HFFc6 (cell line): ENCODE results near the gene PRKCD. TPM values are rescaled to one million over a fixed set of nuclear protein-coding genes. Genes with fewer than 3 reads are reported as not detected.

Experiments used
- DNase-seq: peaks from one replicate; pipeline ENCODE4 v3.0.0-alpha.2; 2018
- H3K27ac Mint-ChIP-seq: 2 replicates; pipeline ENCODE4 v1.8.0; 2020; ENCODE audit warnings: mild to moderate bottlenecking, mixed read lengths
- H3K27me3 Mint-ChIP-seq: 2 replicates; pipeline ENCODE4 v1.8.0; 2021; ENCODE audit warnings: mild to moderate bottlenecking, moderate library complexity, mixed read lengths; ENCODE audit not compliant: insufficient read depth
- H3K36me3 Mint-ChIP-seq: 2 replicates; pipeline ENCODE4 v1.8.0; 2021; ENCODE audit warnings: low read depth, mixed read lengths
- H3K4me1 Mint-ChIP-seq: 2 replicates; pipeline ENCODE4 v1.8.0; 2020; ENCODE audit warnings: low read depth, mixed read lengths
- H3K4me3 Mint-ChIP-seq: 2 replicates; pipeline ENCODE4 v1.8.0; 2020; ENCODE audit warnings: mild to moderate bottlenecking, moderate library complexity, mixed read lengths
- H3K9me3 Mint-ChIP-seq: 2 replicates; pipeline ENCODE4 v1.8.0; 2020; ENCODE audit warnings: mild to moderate bottlenecking, mixed read lengths
- CTCF ChIP-seq: fragments of 200-600 bp; sonication (generic); IDR thresholded peaks from 2 replicates; pipeline ENCODE4 v1.5.0; 2021; ENCODE audit warnings: antibody characterized with exemption, mild to moderate bottlenecking
- total RNA-seq, 6 experiments: library from RNA; stranded (reverse); fragmentation: NEBNext Ultra II Directional; extraction: Animal tissue kit (Norgen Biotek cat#: 25700); gene quantifications; 2 replicates in 1 of 6; 3 replicates in 5 of 6; pipeline ENCODE4 v1.2.3, GENCODE V29; 2021

The PRKCD gene
- total RNA-seq, 6 experiments from 2014 or later, result 15.5 to 21.9 (median 20.0) TPM

DNA sequence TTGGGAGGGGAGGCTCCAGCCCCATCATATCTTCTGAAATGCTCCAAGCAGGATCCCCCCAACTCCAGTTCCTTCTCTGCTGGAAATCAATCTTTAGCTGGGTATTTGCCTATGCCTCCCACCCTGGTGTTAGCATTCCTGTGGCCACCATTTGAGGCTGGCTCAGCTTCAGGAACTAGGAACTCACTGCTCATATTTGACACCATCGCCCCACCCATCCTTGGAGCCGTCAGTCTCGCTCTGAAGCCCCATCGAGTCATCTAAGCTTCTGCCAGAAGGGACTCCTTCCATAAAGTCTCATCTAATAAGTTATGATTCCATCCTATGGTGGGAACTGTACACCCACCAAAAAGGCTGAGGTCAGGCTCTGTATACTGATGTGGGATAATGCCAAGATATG, 26.4 kb downstream of the PRKCD start:
- Mint-ChIP-seq H3K27ac (0 out of 2 replicates have a peak overlapping the region, but pooled peaks have one; percentile 6), H3K27me3 (peaks cover 1% of the 10 kb centered on the region; the same call in 1 of the 2 replicates), H3K9me3 (no peaks in the 10 kb centered on the region), H3K4me3 (no peak overlapping the region), H3K36me3 (peaks cover 13% of the 10 kb centered on the region), H3K4me1 (peaks cover 9% of the 10 kb centered on the region)
- no peak for TF ChIP-seq CTCF
- no peak for DNase-seq

GRCh38 chr3:53188136-53188685, 27.2 kb downstream of the PRKCD start:
- no peak for DNase-seq
- peaks cover 8% of the 10 kb centered on the region; the same call in 1 of the 2 replicates for H3K36me3 Mint-ChIP-seq
- H3K27ac Mint-ChIP-seq, result no peak overlapping the region
- peaks cover 1% of the 10 kb centered on the region; the same call in 1 of the 2 replicates for H3K27me3 Mint-ChIP-seq
- TF ChIP-seq CTCF, result no peak
- no peak overlapping the region for H3K4me3 Mint-ChIP-seq
- peaks cover 14% of the 10 kb centered on the region for H3K4me1 Mint-ChIP-seq
- no peaks in the 10 kb centered on the region for H3K9me3 Mint-ChIP-seq

GRCh38 chr3:53188720-53189119, 27.7 kb downstream of the PRKCD start:
- H3K4me1 Mint-ChIP-seq, result peaks cover 17% of the 10 kb centered on the region
- no peak overlapping the region for H3K4me3 Mint-ChIP-seq
- TF ChIP-seq CTCF, result no peak

DNA sequence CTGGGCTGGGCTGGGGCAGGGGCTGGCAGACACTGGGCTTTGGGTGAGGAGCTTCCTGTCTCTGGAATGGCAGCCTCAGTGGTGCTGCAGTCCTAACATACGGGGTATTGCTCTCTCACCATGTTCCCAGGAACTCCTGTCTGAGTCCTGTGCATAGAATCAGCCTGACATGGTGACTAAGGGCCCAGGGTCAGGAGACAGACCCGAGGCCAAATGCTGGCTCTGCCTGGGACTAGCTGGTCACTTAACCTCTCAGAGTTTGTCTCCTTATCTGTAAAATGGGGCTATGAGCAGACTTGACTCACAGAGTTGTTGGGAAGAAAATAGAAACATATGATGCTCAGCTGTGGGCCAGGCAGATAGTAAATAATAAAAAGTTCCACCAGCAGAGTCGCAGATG, 28.3 kb downstream of the PRKCD start:
- Mint-ChIP-seq H3K36me3 (peaks cover 8% of the 10 kb centered on the region; the same call in 1 of the 2 replicates), H3K4me1 (peaks cover 20% of the 10 kb centered on the region), H3K4me3 (no peak overlapping the region), H3K27me3 (peaks cover 1% of the 10 kb centered on the region; the same call in 1 of the 2 replicates), H3K27ac (no peak overlapping the region), H3K9me3 (no peaks in the 10 kb centered on the region)
- no peak for DNase-seq
- TF ChIP-seq CTCF, result no peak

More at GRCh38 chr3:53188720-53189119, 27.7 kb downstream of the PRKCD start:
- Mint-ChIP-seq H3K27ac (no peak overlapping the region), H3K27me3 (peaks cover 1% of the 10 kb centered on the region; the same call in 1 of the 2 replicates), H3K36me3 (peaks cover 8% of the 10 kb centered on the region; the same call in 1 of the 2 replicates), H3K9me3 (no peaks in the 10 kb centered on the region)
- DNase-seq, result no peak

DNA sequence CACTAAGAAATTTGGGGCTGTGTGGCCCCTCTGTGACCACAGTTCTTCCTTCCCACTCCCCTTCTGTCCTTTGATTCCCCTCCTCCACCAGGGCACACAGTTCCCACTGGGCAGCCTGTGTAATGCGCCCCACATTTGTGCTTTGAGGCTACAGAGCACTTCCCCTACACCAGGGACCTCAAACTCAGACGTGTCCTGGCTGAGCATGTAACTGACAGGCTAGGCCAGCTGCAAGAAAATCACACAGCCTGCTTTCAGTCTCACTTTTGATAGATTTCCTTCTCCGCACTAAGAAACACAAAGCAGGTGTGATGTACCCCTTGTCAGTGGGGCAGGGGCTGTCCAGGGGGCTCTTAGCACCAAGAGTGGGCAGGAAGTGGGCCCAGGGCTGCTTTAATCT, 29.6 kb downstream of the PRKCD start:
- Mint-ChIP-seq H3K27ac (no peak overlapping the region), H3K9me3 (no peaks in the 10 kb centered on the region), H3K4me3 (no peak overlapping the region), H3K27me3 (peaks cover 1% of the 10 kb centered on the region), H3K36me3 (peaks cover 4% of the 10 kb centered on the region; the same call in 1 of the 2 replicates), H3K4me1 (peaks cover 27% of the 10 kb centered on the region)
- no peak for TF ChIP-seq CTCF
- DNase-seq, result no peak
